Measurements from ENCODE around the gene CRCP. TPM values are rescaled to one million over a fixed set of nuclear protein-coding genes. Genes with fewer than 3 reads are reported as not detected.
A peak's percentile ranks its signal among the peaks of the same experiment; 100 is the strongest.
"Not testable (repeated sequence)": the region's sequence is repeated elsewhere in the genome, so short reads cannot be mapped to it uniquely, and the experiment has no call there.

CRCP gene
- polyA plus RNA-seq, 5 donors: 27.7 to 39.9 (median 34.9) TPM

DNA sequence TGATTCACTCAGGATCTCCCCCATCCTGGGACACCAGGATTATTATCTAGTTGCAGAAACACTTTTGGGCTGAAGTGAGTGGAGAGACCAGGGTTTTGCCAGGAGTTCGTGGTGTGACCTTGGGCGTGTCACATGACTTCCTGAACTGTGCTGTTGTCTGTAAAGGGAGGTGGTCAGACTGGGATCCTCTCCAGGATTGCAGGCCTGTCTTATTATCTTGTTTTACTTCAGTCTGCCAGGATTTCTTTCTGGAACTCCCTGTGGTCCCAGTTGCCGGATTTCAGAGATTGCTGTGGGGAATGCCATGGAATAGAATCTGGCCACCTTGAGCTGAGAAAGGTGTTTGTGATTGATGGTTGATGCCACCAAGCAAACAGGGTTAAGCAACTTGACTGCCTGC is 35.8 kb downstream of the CRCP start:
- DNase-seq: peak in 1 of 2 donors; percentile 11

DNA sequence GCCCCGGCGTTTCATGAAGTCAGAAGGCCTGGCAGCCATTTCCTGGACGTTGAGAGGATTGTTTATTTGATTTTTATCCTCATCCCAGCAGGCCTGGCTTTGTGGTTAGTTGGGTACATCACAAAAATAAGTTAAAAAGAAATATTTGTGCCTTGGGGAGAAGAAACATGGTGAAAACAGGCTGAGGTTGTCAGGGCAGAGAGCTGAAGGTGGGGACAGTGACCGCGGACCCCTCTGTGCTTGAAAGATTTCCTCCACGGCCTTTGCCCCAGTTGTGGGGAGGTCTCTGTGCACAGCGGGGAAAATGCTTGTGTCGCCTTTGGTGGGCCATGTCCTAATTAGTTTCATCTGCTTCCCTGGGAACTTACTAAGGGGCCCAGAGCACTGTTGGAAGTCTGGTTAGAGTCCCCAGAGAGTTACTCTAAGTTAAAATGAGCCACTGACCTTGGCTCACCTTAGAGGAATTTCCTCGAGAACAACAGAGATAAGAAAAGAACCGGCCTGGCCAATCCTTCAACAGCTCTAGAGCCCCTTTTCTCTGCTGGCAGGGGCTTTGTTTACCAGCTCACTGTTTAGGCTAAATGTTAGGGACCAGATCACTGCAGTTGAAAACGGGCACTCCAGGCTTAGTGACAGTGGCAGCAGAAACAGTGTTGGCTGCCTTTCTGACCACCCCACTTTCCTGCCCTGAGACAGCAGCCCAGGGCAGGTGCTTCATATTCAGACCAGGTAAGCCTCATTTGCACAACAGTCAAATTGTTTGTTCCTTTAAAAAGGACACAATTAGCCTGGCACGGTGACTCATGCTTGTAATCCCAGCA is 37.9 kb downstream of the CRCP start:
- DNase-seq: no peak

DNA sequence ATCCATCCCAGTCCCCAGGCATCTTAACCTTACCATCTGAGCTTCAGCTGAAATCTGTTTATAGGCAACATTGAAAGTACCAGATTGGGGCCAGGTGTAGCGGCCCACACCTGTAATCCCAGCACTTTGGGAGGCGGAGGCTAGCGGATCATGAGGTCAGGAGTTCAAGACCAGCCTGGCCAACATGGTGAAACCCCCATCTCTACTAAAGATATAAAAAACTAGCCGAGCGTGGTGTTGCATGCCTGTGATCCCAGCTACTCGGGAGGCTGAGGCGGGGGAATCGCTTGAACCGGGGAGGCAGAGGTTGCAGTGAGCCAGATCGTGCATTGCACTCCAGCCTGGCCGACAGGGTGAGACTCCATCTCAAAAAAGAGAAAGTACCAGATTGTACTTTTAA is 39.0 kb downstream of the CRCP start:
- no peak for DNase-seq

DNA sequence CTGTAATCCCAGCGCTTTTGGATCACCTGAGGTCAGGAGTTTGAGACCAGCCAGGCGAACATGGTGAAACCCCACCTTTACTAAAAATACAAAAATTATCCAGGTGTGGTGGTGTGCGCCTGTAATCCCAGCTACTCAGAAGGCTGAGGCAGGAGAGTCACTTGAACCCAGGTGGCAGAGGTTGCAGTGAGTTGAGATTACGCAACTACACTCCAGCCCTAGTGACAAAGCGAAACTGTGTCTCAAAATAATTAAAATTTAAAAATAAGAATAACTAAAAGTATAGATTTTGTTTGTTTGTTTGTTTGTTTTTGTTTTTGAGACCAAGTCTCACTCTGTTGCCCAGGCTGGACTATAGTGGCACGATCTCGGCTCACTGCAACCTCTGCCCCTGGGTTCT is 41.4 kb downstream of the CRCP start:
- DNase-seq: not testable (repeated sequence)

DNA sequence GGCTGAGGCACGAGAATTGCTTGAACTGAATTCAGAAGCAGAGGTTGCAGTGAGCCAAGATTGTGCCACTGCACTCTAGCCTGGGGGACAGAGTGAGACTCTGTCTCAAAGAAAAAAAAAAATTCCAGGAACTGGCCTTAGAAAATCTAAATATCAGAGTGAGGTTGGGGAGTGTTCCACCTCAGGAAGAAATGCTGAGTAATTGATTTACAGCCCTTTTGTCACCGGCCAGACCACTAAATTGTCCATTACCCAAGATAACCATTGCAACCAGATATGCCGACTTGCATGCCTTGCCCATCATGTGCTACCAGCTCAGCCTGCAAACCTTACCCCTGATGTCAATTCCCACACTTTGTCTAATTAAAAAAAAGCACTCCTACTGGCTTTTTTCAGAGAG is 42.4 kb downstream of the CRCP start:
- DNase-seq: no peak

DNA sequence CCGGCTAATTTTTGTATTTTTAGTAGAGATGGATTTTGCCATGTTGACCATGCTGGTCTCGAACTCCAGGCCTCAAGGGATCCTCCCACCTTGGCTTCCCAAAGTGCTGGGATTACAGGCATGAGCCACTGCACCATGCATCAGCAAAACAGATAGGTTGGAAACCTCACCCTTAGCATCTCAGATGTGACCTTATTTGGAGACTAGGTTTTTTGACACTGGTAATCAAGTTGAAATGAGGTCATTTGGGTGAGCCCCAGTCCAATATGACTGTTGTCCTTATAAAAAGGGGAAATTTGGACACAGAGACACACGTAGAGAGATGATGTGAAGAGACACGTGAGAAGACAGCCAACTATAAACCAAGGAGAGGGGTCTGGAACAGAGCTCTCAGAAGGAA is 48.0 kb downstream of the CRCP start:
- no peak for DNase-seq

DNA sequence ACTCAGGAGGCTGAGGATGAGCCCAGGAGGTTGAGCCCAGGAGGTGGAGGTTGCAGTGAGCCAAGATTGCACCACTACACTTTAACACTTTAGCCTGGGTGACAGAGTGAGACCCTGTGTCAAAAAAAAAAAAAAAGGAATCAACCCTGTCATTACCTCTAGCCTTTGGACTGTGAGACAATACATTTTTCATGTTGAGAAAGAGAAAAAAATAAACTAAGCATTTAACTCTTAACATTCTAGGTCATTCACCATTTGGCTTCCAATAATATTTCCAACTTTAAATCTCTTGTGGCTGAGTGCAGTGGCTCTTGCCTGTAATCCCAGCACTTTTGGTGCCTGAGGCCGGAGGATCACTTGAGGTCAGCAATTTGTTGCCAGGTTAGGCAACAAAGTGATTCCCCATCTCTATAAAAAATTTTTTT is 48.6 kb downstream of the CRCP start:
- no peak for DNase-seq

DNA sequence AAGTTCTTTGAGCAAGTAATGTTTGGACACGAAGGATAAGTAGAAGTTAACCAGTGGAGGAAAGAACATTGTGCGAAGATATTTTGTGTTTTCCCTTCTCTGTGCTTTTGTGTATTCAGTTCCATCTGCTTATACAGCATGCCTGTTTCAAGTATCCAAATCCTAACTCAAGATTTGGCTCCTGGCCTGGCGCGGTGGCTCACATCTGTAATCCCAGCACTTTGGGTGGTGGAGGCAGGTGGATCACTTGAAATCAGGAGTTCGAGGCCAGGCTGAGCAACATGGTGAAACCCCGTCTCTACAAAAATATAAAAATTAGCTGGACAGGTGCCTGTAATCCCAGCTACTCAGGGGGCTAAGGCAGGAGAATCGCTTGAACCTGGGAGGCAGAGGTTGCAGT is 49.7 kb downstream of the CRCP start:
- DNase-seq: no peak

DNA sequence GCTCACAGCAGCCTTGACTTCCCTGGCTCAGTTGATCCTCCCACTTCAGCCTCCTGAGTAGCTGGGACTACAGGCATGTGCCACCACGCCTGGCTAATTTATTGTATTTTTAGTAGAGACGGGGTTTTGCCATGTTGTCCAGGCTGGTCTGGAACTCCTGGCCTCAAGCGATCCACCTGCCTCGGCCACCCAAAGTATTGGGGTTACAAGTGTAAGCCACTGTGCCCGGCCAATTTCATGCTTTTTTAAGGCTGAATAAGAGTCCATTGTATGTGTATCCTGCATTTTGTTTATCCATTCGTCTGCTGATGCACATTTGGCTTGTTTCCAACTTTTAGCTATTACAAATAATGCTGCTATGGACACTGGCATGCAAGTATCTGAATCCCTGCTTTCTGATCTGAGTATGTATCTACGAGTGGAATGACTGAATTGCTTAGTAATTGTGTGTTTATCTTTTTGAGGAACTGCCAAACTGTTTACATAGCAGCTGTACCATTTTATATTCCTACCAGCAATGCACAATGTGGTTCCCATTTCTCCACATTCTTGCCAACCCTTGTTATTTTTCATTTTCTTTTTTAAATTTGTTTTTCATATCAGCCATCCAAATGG is 53.2 kb downstream of the CRCP start:
- DNase-seq: peak; percentile 75 to 82

DNA sequence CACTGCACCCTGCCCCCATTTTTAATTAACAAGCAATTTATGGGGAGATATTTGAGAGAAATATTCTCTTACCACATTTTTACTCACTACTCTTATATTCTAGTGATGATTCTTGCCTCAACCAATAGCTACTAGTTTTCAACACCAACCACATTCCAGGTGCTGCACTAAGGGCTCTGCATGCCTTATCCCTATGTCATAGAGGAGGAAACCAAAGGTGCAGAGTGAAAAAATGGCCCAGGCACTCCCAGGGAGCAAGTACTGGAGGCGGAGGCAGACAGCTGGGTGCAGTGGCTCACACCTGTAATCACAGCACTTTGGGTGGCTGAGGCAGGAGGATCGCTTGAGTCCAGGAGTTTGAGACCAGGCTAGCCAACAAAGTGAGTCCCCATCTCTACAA is 55.0 kb downstream of the CRCP start:
- no peak for DNase-seq

DNA sequence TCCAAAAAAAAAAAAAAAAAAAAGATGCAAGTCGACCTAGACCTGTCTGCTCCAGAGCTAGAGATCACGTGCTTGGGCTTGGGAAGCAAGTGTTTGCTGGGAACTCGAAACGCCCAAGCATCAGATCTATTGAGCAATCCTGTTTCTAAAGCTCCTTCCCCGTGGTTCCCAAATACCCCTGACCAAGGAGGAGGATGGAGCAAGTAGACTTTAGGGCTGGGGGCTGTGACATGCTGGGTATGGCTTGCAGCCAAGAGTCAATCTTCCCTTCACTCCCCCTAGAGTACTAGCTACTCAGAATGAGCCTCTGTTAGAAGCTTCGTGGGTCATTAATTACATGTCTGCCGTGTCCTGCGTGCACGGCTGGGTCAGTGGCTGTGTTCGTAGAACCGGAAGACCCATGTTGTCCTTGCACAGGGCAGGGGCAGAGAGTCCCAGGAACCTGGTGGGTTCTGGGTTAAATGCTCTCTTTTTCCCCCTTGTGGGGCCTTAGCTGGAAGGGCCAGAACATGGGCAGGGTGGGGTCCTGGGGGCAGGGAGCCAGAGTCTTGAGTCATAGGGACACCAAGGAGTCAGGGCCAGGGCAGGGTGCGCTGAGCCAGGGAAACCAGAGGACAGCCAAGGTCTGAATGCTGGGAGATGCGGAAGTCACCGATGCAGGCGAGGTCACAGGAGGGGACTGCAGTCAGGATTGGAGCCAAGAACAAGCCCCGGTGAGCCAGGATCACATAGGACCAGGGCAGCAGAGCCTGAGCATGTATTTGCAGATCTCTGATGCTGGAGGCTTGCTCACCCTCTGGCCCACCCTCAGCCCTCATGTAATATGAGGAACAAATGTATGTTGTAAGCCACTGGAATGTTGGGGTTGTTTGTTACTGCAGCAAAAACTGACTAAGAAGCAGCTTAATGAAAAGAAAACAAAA is 55.9 kb downstream of the CRCP start:
- DNase-seq: no peak

DNA sequence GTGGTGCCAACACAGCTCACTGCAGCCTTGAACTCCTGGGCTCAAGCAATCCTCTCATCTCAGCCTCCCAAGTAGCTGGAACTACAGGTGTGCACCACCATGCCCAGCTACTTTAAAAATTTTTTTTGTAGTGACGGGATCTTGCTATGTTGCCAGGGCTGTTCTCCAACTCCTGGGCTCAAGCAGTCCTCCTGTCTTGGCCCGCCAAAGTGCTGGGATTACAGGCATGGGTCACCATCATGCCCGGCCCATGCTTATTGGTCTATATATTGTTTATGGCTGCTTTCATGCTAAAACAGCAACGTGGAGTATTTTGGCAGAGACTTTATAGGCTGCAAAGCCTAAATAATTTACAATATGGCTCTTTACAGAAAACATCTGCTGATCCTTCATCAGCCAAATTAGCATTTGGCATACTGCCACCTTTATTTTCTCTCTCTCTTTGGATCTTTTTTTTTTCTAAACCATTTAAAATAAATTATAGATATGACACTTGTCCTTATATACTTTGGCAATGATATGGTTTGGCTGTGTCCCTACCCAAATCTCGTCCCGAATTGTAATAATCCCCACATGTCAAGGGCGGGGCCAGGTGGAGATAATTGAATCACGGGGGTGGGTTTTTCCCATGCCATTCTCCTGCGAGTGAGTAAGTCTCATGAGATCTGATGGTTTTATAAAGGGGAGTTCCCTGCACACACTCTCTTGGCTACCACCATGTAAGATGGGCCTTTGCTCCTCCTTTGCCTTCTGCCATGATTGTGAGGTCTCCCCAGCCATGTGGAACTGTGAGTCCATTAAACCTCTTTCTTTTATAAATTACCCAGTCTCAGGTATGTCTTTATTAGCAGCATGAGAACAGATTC is 58.1 kb downstream of the CRCP start:
- peak; percentile 70 to 75 for DNase-seq

DNA sequence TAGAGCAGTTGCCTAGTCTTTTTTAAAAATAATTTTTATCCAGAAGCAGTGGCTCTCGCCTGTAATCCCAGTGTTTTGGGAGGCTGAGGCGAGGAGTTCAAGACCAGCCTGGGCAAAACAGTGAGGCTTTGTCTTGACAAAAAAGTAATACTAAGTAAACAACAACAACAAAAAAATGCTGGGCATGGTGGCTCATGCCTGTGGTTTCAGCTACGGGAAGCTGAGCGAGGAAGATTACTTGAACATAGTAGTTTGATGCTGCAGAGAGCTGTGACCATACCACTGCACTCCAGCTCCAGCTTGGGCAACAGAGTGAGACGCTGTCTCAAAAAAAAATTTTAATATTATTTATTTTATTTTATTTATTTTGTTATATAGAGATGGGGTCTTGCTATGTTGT is 59.2 kb downstream of the CRCP start:
- DNase-seq: no peak

DNA sequence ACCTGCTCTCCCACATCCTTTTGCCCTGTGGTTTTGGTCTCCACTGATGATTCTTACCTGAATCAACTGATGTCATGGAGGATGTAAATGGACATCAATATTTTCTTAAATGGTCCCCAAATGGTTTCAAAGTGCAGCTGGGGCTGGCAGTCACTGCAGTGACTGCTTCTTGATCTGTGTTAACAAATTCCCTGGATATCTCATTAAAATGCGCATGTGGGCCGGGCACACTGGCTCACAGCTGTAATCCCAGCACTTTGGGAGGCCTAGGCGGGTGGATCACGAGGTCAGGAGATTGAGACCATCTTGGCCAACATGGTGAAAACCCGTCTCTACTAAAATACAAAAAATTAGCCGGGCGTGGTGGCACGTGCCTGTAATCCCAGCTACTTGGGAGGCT is 60.4 kb downstream of the CRCP start:
- not testable (repeated sequence) for DNase-seq

DNA sequence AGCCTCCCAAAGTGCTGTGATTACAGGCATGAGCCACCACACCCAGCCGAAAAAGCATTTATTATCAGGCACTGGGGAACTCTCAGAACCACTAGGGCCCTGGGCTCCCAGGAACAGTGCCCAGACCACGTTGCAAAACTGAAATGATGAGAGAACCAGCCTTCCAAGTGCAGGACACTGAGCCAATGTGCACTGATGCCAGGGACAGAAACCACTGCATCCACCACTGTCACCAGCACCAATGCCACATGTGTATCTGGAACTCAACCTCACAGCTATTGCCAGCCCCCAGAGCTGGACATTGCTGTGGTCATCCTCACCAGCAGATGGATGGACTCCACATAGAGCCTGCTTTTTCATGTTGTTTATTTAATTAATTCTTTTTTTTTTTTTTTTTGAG is 62.3 kb downstream of the CRCP start:
- DNase-seq: no peak

DNA sequence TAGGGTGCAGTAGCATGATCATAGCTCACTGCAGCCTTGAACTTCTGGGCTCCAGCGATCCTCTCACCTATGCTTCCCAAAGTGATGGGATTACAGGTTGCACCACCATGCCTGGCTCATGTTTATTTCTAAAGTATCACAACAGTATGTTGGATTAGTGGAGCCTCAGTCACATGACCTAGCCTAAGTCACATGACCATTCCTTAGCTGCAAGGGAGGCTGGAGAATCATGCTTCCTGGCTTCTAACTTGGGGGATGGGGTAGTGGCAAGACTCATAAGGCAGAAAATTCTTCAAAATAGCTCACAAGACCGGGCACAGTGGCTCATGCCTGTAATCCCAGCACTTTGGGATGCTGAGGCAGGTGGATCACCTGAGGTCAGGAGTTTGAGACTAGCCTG is 63.6 kb downstream of the CRCP start:
- no peak for DNase-seq

DNA sequence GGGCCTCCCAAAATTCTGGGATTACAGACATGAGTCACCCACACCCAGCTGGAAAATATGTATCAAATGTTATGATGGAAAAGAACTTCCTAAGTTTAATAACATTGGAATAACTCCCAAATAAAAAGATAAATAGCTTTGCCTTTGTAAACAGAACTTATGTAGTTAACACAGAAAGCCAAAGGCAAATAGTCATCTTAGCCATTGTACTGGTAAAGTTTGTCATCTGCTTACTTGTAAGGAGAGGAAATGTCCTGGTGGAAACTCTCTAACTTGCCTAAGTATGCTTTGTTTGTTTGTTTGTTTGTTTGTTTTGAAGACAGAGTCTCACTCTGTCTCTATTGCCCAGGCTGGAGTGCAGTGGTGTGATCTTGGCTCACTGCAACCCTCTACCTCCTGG is 66.7 kb downstream of the CRCP start:
- no peak for DNase-seq

DNA sequence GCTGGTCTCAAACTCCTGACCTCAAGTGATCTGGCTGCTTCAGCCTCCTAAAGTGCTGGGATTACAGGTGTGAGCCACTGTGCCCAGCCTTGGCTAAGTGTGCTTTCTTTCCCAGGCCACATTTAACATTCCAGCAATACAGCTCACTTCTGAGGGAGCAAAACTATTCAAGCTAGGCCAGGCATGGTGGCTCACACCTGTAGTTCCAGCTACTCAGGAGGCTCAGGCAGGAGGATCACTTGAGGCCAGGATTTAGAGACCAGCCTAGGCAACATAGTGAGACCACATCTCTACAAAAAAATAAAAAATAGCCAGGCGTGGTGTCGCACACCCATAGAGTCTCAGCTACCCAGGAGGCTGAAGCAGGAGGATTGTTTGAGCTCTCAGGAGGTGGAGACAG is 67.2 kb downstream of the CRCP start:
- DNase-seq: no peak

DNA sequence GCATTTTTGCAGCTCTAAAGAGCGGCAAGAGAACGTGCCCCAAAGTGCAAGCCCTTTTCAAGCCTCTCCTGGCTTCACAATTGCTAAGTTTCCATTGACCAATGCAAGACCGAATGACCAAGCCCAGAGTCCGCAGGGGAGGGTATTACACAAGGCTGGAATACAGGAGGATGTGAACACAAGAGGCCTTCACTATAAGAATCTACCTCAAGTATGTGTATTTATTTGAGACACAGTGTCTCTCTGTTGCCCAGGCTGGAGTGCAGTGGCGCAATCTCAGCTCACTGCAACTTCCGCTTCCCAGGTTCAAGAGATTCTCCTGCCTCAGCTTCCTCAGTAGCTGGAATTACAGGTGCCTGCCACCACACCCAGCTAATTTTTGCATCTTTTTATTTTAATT is 68.3 kb downstream of the CRCP start:
- DNase-seq: no peak

DNA sequence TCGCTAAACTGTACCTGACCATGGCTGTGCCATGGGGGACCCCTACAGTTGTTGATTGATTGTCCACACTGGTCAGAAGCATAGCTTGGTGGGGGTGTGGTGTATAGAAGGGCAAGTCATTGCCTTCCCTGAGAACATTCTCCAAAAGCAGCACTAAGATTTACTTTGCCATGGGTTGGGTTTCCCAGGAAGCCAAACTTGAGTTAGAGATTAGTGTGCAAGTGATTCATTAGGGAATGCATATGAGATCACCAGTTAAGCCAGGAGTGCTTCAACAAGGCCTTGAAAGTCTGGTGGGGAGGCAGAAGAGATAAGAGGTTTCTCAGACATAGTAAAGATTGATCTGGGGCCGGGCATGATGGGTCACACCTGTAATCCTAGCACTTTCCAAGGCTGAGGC is 69.1 kb downstream of the CRCP start:
- no peak for DNase-seq

DNA sequence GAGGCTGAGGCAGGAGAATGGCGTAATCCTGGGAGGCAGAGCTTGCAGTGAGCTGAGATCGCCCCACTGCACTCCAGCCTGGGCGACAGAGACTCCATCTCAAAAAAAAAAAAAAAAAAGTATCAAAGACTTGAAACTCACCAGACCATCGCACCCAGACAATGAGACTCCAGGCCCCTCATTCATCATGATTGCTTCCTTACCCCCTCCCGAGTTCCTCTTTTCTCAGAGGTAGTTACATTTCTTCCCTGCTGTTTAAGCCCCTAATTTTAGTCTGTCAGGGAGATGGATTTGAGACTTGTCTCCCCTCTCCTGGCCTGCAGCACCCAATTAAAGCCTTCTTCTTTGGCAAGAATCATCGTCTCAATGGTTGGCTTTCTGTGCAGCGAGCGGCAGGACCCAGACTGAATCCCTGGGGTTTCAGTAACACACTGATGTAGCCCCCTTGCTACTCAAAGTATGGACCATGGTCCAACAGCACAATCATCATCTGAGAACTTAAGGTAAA is 71.1 kb downstream of the CRCP start:
- DNase-seq: no peak

Data from right lung (tissue), 5 donors.